ENCODE results near the gene CUBN.

DNA sequence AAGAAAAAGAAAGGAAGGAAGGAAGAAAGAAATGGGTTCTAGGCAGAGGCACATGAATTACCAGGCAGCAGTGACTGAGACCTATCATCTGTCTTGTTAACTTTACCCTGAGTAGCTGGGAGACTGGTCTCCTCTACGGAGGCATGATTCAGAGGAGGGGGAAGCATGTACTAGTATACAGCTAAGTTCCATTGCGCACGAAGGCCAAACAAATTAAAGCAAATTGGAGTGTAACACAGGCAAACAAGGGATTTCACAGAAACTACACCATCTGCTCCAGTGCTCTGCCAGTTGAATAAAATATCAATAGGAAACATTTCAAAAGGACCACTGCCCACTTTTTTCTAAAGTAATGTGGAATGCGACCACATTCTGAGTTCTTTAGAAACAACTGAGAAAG lies 246.5 kb downstream of the CUBN start:
- no peak for TF ChIP-seq NR2C2 (CRISPR knock-in tag; IDR thresholded peaks at IDR 0.05)
- TF ChIP-seq, protein P1, sequence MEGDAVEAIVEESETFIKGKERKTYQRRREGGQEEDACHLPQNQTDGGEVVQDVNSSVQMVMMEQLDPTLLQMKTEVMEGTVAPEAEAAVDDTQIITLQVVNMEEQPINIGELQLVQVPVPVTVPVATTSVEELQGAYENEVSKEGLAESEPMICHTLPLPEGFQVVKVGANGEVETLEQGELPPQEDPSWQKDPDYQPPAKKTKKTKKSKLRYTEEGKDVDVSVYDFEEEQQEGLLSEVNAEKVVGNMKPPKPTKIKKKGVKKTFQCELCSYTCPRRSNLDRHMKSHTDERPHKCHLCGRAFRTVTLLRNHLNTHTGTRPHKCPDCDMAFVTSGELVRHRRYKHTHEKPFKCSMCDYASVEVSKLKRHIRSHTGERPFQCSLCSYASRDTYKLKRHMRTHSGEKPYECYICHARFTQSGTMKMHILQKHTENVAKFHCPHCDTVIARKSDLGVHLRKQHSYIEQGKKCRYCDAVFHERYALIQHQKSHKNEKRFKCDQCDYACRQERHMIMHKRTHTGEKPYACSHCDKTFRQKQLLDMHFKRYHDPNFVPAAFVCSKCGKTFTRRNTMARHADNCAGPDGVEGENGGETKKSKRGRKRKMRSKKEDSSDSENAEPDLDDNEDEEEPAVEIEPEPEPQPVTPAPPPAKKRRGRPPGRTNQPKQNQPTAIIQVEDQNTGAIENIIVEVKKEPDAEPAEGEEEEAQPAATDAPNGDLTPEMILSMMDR (IDR thresholded peaks at IDR 0.05): no peak

Measured in WTC11 (cell line).